Stimulated activated CD8-positive, alpha-beta memory T cell treated with anti-CD3 and anti-CD28 coated beads, Interleukin-4, amount 100 ng/mL, for 1 hour (primary cell): ENCODE results near the gene WASF2.

ENCODE experiments used
- DNase-seq, 2 donors: peaks; one replicate each; pipeline ENCODE4 v3.0.0-alpha.2; 2020; ENCODE audit warnings: low read depth in 2 of 2, low spot score in 1 of 2

Gene WASF2

GRCh38 chr1:27358928-27359313, 131.0 kb downstream of the WASF2 start:
- no peak for DNase-seq

- DNase-seq, result no peak
These were observed 131.7 kb downstream of the WASF2 start for GRCh38 chr1:27358038-27358927.

GRCh38 chr1:27357281-27358037, 132.5 kb downstream of the WASF2 start:
- peak; percentile 59 to 70 for DNase-seq

GRCh38 chr1:27356619-27357280, 133.2 kb downstream of the WASF2 start:
- DNase-seq, result no peak

GRCh38 chr1:27356277-27356618, 133.7 kb downstream of the WASF2 start:
- no peak for DNase-seq

- no peak for DNase-seq
These were observed 134.3 kb downstream of the WASF2 start for GRCh38 chr1:27355683-27356082.
